GM19324 (cell line): ENCODE data around the gene CENATAC.
"Not testable (repeated sequence)": the region's sequence is repeated elsewhere in the genome, so short reads cannot be mapped to it uniquely, and the experiment has no call there.

Experiments used
- ATAC-seq: cut with Tn5 transposase; IDR thresholded peaks from one replicate; pipeline ENCODE4 v1.9.1; 2021; ENCODE audit warnings: mild to moderate bottlenecking, moderate library complexity; ENCODE audit not compliant: unreplicated experiment, low FRiP score

CENATAC gene

DNA sequence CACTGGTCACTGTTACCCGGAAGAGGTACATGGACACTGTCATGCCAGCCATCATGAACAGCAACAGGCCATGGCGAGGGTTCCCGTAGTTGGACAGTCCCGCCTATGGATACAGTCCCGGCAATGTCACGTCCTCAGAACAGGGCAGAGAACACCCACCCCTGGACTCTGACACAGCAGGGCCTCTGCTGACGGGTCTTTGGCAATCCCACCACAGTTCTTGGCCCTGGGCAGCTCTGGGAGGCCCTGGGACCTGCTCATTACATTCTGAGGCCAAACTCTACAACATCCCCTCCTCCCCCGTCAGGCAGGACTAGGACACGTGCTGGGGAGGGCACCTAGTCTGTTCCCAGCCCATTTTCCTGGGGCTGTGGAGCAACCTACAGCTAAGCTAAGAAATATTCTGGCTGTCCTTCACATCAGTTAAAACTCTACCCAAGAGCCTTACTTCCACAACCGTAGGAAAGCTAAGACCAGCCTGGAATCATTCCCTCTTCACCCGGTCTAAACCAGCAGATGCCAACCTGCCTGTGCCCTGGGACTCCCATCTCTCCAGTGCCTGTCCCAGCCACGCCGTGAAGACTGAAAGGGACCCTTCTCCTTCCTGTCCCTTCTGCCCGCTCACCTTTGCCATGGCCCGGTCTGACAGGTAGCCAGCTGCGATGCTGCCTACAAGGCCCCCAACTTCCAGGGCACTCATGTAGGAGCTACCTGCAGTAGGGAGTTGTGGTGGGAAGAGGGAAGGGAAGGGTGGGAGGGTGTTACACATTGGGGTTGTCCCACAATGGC is 28.2 kb downstream of the CENATAC start:
- ATAC-seq = no peak

DNA sequence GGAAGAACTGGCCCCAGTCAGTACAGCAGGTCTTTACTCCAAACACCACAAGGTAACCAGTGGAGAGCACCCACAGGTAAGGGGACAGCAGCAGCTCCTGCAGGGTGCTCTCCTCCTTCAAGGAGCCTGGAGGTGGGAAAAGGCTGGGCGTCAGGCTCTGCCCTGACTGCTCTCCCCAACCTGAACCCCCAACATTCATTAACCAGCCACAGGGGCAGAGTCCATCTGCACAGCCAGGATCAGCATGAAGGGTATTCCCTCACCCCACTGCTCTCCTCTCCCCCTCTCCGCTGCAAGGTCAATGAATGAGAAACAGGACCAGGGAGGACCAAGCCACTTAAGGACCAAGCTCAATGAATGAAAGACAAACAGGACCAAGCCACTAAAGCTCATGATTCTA is 29.0 kb downstream of the CENATAC start:
- ATAC-seq = no peak

DNA sequence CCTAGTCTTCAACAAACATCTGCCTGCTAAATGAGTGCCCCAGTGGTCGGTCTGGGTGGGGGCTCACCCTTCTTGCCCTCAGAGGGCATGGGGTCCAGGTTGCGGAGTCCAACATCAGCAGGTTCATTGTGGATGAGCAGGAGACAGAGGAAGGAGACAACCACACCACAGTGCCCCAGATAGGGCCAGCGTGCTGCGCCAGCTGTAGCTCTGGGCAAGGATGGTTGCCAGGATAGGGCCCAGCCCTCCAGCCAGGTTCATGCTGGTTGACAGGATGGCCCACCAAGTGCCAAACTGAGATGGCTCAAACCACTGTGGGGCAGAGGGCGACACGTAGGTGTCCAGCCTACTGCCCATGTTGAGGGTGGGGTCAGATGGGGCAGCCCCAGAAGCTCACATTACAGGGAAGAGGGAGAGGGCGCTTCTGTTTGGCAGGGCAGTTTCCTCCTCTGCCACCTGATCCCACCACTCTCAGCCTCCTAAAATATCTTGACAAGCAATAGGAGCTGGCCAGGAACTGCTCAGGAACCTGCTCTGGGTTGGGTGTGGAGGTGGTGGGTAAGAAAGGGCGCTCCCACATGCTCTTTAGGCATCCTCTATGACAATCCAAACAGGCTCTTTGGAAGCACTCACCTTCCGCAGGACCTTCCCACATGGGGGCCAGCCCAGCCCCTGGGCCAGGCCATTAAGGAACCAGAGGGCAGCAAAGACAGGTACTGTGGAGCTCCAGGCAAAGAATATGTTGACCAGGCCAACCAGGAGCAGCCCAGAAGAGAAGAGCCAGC is 29.8 kb downstream of the CENATAC start:
- ATAC-seq = no peak

DNA sequence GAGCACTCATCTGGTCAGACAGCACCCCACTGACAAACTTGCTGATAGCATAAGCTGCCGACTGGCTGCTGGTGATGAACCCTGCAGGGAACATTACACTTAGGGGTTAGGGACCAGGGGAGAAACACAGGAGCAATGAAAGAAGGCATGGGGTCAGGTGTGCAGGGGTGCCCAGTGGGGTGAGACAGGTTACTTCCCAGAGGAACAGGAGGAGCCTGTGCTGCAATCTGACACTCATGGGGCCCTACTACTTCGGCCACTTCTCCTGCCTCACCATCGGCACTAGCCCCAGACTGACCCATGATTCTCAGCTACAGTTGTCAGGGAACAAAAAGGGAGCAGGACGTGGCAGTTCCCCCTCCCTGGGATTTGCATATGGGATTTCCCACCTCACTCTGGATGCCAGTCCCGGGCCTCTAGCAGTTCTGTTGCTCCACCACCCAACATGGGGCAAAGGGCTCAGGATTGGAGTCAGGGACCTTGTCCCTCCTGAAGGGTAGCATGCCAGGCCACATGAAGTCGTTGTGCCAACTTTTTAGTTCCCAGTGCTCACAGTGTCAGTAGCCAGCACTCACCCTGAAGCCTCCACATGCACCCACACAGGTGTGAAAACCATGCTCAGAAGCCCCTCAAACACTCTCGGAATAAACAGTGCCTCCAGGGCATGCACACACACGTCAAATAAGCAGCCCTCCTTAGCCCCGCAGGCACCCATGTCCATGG is 30.6 kb downstream of the CENATAC start:
- ATAC-seq = no peak

DNA sequence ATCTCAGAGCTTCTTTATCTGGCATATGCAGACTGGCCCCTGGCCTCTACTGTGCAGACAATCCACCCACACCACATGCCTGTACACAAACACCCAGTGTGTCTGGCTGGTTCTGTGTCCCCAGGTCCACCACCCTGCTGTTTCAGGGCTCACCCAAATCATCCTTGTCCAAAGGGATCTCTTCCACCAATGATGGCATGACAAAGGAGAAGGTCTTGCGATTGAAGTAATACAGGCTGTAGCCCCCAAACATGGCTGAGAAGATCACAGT is 31.1 kb downstream of the CENATAC start:
- ATAC-seq = no peak

DNA sequence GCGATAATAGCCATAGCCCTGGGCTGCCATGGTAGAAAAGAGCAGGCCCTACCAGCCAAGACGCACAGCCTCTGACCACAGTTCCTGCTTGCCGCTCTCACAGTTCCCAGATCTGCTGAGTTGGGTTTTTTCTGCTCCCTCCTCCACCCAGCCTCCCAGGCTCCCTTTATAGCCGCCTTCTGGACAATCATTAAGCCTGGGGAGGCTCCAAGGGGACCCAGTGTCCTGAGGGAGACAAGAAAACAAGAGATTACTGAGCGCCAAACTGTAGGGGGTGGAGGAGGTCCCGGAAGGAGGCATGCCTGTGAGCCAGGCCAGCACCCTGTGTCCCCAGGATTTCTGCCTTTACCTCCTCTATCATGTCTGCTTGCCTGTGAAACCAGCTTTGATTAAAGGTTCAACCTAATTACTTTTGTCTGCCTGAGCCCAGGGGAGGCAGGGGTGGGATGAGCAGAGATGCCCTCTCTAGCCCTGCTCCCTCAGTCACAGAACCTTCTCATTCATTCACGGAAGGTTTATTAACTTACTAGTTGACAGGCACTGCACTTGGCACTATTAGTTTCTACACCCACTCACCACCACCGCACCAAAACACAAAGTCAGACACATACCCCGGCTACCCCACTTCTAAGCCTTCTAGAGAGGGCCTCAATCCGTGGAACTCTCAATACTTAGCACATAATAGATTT is 31.5 kb downstream of the CENATAC start:
- no peak for ATAC-seq

DNA sequence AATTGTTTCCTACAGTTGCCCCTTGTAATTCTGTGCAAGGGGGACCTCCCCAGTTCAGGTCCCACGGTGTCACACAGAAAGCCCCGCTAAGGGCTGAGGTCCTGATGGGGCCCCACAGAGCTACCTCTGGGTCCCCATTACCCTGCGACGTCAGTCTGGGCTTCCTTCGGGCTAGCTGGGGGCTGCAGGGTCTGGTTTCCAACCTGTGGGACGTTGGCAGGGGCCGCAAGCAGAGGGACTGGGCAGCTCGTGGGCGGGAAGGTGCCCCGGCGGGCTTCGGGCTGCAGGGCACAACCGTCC is 32.0 kb downstream of the CENATAC start:
- peak; percentile 9 for ATAC-seq

DNA sequence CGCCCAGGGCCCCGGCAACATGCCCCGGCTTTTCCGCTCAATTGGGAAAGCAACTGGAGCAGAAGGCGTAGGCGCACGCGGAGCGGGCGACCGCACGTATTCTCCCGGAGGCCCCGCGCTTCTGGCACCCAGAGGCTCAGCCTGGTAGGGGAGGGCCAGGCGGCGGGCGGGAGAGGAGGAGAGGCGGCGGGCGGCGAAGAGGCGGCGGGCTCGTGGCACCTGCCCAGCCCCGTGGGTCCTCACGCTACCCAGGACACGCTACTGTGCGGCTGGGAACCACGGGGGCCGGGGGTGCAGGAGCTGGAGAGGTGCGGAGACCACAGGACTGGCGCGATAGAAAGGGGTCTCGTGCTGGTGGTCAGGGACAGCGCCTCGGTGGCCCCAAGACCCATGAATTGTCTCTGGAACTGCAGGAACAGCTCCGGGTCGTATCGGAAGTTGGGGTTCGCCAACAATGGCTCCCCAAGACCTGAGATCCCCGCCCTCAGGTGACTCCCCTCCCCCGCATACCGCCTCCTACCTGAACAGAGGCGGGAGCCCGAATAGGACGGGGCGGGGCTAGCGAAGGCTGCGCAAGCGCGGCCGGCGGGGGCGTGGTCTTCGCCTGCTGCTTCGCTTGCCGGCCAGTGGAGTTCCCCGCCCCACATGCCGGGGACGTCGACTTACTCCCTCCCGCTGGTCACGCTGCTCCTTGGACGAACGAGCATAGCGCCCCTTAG is 32.5 kb downstream of the CENATAC start, which contains the start of gene SLC37A4:
Gene SLC37A4, minus strand, starts transcription at position 549 of the 719 bp plus-strand sequence.
- ATAC-seq = peak; percentile 86

DNA sequence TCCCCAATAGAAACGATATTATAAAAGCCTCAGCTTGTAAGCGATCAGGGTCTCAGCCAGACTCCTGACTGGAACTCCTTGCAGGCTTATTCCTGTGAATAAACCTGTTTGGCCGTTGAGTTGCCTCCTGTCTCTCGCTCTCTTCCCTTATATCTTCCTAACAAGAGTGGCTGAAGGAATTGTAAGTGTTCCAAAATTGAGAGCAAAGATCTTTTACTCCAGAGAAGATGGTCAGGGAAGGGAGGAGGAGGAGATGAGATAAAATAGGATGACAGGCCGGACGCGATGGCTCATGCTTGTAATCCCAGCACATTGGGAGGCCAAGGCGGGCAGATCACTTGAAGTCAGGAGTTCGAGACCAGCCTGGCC is 34.0 kb downstream of the CENATAC start:
- no peak for ATAC-seq

DNA sequence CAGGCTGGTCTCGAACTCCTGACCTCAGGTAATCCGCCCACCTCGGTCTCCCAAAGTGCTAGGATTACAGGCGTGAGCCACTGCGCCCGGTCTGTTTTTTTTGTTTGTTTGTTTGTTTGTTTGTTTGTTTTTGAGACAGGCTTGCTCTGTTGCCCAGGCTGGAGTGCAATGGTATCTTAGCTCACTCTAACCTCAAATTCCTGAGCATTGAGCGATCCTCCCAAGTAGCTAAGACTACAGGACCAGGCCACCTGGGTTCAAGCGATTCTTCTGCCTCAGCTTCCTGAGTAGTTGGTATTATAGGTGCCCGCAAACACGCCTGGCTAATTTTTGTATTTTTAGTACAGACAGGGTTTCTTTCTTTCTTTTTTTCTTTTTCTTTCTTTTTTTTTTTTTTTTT is 35.5 kb downstream of the CENATAC start:
- not testable (repeated sequence) for ATAC-seq

DNA sequence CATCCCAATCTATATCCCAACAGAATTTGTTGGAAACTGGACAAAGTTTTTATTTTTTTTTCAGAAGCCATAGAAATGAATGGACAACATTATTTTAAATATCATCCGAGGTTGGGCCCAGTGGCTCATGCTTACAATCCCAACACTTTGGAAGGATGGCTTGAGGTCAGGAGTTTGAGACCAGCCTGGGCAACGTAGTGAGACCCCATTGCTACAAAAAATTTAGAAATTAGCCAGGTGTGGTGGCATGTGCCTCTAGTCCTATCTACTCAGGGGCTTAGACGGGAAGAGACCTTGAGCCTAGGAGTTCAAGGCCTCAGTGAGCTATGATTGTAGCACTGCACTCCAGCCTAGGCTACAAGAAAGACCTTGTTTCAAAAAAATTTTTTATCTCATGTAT is 36.9 kb downstream of the CENATAC start:
- ATAC-seq = no peak

DNA sequence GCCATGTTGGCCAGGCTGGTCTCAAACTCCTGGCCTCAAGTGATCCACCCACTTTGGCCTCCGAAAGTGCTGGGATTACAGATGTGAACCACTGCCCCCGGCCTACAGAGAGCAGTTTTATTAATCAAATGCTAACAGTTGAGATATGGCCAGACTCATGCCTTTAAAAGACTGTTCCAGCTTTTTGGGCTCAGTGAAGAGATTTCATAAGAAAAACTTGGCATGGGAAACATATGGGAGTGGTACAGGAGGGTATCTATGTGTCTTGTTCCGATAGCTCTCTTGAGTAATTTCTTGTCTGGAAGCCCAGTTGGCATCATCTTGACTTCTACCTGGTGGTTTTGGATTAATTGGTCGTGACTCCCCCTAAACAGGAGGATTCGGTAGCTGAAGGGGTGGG is 40.9 kb downstream of the CENATAC start:
- no peak for ATAC-seq

DNA sequence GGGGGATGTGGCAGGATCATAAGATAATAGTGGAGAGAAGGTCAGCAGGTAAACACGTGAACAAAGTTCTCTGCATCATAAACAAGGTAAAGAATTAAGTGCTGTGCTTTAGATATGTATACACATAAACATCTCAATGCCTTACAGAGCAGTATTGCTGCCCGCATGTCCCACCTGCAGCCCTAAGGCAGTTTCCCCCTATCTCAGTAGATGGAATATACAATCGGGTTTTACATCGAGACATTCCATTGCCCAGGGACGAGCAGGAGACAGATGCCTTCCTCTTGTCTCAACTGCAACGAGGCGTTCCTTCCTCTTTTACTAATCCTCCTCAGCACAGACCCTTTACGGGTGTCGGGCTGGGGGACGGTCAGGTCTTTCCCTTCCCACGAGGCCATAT is 41.5 kb downstream of the CENATAC start:
- ATAC-seq = not testable (repeated sequence)

DNA sequence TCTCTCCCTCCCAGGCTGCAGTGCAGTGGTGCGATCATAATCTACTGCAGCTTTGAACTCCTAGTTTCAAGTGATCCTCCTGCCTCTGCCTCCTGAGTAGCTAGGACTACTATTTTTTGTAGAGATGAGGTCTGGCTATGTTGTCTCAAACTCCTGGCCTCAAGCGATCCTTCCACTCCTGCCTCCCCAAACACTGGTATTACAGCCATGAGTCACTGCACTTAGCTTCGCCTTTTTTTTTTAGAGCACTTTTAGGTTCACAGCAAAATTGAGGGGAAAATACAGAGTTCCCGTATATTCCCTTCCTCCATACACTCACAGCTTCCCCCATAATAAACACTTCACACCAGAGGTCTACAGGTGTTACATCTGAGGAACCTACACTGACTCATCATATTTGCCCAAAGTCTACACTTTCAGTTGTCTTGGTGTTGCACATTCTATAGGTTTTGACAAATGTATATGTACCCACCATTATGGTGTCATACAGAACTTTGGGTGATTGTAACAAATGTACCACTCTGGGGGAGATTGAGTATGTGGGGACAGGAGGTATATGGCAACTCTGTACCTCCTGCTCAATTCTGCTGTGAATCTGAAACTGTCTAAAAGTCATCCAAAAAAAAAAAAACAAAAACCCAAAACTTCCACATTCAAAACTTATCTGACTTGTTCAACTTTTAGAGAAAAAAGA is 44.0 kb downstream of the CENATAC start:
- ATAC-seq = no peak

DNA sequence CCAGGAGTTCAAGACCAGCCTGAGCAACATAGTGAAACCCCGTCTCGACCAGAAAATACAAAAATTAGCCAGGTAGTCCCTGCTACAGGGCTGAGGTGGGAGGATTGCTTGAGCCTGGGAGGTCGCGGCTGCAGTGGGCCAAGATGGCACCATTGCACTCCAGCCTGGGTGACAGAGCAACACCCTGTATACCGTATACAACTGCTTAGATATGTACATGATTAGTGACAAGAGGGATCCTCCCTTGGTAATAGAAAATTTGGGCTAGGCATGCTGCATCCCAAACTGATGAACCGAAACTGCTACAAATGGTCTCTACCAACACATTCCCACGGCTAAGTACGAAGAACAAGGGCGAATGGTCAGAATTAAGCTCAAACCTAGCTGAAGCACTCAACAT is 45.0 kb downstream of the CENATAC start:
- ATAC-seq = no peak

DNA sequence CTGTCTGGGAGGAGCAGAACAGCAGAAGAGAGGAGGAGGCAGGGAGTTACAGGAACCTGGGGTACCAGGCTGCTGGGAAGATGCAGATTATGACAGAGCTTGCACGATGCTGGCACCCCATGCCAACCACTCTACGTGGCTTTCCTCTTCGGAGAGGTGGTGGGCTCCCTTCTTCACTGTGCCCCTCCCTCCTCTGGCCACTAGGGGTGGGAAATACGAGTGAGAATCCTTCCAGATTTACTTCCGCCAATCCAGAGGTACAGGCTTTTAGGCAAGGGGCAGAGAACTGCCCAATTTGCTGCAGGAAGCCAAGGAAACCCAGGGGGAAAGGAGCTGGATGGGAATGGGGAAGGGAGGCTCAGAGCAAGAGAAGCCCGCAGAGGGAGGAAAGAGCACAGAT is 46.8 kb downstream of the CENATAC start:
- ATAC-seq = no peak

DNA sequence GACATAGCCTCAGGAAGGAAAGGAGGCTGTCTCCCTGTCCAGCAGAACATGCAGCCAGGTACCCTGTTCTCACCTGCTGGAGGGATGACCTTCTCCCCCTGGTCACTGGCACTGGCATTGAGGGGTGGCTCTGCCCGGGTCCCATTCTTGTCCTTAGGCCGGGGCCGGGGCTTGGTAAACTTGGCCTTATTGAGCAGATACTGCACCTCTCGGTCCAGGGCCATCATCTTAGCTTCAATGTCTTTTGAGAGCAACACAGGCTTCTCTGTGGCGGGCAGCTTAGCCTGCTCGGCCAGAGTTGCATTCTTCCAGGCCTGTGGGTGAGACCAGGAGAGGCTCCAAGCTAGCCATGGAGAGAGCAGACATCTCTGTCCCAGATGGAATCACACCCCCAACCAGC is 48.6 kb downstream of the CENATAC start:
- ATAC-seq = no peak

DNA sequence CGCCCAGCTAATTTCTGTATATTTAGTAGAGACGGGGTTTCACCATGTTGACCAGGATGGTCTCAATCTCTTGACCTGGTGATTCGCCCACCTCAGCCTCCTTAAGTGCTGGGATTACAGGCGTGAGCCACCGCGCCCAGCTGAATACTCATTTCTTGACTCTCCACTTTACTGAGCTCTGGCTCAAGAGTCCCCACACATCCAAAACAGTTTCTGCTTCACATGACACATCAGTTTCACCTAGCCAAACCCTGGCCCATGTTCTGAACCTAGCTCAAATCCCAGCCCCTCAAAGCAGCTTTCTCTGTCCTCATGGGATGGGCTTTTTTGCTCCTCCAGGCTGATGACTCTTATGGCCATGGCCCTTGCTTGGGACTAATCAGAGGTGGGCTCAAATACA is 49.3 kb downstream of the CENATAC start:
- ATAC-seq = no peak

DNA sequence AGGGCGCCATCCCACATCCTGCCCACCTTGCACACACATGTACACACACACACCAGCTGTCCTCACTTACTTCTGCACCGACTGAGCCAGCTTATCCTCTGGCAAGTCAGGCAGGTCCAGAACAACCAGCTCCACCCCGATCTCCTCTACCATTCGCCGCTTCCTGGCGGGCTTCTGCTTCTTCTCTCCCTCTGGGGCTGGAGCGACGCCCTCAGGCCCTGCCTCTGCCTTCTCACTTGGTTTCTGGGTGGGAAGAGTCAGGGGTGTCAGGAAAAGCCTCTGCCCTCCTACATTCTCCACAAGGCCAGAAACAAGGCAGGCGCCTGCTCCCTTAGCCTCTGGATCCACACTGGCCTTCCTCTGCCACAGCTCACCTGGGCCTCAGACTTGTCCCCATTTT is 50.7 kb downstream of the CENATAC start:
- ATAC-seq = no peak

DNA sequence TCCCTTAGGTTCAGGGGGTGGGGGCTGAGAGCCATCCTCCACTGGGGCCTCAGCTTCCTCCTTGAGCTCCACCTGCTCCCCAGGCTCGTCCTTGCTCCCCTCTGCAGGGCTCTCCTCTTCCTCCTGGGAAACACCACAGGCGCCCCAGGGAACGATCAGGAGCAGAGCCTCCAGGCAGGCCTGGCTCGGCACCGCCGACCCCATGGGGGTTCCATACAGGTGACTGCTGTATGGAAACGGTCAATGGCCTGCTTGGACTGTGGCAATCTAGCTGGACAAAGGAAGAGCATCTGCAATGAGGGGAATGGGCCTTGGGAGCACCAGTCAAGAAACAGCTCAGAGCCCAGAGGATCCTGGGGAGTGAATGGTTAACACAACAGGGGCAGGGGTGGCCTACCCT is 51.1 kb downstream of the CENATAC start:
- no peak for ATAC-seq
